ENCODE data around the gene RBMXL3.

RBMXL3 gene

GRCh38 chrX:115233497-115234455 lies 44.6 kb downstream of the RBMXL3 start, which contains the start of gene LRCH2:
TSS of gene LRCH2 (minus strand) at chrX:115234096. CDS start at chrX:115234041, 55 bp downstream.
- DNase-seq (ENCODE audit: low spot score) (peak; percentile 40), FAIRE-seq (no peak)

GRCh38 chrX:115234461-115234860 lies 45.3 kb downstream of the RBMXL3 start:
- FAIRE-seq: no peak
- DNase-seq (ENCODE audit: low spot score): no peak

- FAIRE-seq (no peak), DNase-seq (ENCODE audit: low spot score) (no peak)
Measured at GRCh38 chrX:115236560-115236959, 47.4 kb downstream of the RBMXL3 start.

- no peak for DNase-seq (ENCODE audit: low spot score)
- no peak for FAIRE-seq
Measured at GRCh38 chrX:115237056-115237455, 47.8 kb downstream of the RBMXL3 start.

Measured in urothelium cell line (cell line).